SK-N-SH (cell line): ENCODE measurements around the gene ENTREP3.

Experiments used
- CTCF ChIP-seq: fragments of 200-600 bp; sonication (generic); IDR thresholded peaks from 2 replicates; pipeline ENCODE4 v1.6.1; 2017; ENCODE audit warnings: antibody characterized with exemption, mild to moderate bottlenecking, moderate library complexity
- GABPA ChIP-seq: IDR thresholded peaks from 2 replicates; pipeline ENCODE4 v1.4.0; 2012; ENCODE audit warnings: low read depth, mild to moderate bottlenecking
- MAX ChIP-seq: IDR thresholded peaks from 2 replicates; pipeline ENCODE4 v1.4.0; 2012; ENCODE audit warnings: low read depth
- MXI1 ChIP-seq: IDR thresholded peaks from 2 replicates; pipeline ENCODE4 v1.6.1; 2012; ENCODE audit warnings: mild to moderate bottlenecking, low read depth, low read length, improper control_type of control experiment
- NRF1 ChIP-seq: IDR thresholded peaks from 2 replicates; pipeline ENCODE4 v1.6.1; 2012; ENCODE audit warnings: low read depth, mild to moderate bottlenecking, low read length
- POLR2AphosphoS5 ChIP-seq: IDR thresholded peaks from 2 replicates; pipeline ENCODE4 v1.6.1; 2012; ENCODE audit warnings: low read depth, low read length
- SIN3A ChIP-seq: IDR thresholded peaks from 2 replicates; pipeline ENCODE4 v1.6.1; 2012; ENCODE audit warnings: low read depth, mild to moderate bottlenecking, low read length, moderate library complexity, borderline replicate concordance
- TAF1 ChIP-seq: IDR thresholded peaks from 2 replicates; pipeline ENCODE4 v1.6.1; 2012; ENCODE audit warnings: low read depth, mild to moderate bottlenecking, low read length, moderate library complexity, borderline replicate concordance
- TF ChIP-seq, protein P1 (sequence below): fragments of 150-350 bp; IDR thresholded peaks from 2 replicates; pipeline ENCODE4 v1.6.1; 2017; ENCODE audit warnings: antibody characterized with exemption, low read length, low read depth, borderline replicate concordance

DNA sequence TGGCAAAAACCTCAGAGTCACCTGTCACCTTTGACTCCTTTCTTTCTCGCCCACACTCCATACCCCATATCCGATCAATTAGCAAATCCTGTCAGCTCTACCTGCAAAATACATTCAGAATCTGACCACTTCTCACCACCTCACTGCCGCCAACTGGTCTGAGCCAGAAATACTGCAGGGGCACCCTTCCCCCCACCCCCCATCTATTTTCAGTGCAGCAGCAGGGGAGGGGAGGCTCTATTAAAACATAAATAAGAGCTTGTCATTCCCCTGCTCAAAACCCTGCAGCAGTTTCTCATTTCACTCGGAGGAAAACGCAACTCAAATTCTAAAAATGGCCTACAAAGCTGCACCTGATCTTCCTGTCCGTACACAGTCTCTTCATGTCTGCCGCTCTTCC, 42.1 kb upstream of the ENTREP3 start:
- no peak for TF ChIP-seq CTCF
- TF ChIP-seq POLR2AphosphoS5, result no peak
- no peak for TF ChIP-seq GABPA
- no peak for TF ChIP-seq MAX
- TF ChIP-seq NRF1, result no peak
- TF ChIP-seq, protein P1, sequence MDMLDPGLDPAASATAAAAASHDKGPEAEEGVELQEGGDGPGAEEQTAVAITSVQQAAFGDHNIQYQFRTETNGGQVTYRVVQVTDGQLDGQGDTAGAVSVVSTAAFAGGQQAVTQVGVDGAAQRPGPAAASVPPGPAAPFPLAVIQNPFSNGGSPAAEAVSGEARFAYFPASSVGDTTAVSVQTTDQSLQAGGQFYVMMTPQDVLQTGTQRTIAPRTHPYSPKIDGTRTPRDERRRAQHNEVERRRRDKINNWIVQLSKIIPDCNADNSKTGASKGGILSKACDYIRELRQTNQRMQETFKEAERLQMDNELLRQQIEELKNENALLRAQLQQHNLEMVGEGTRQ, result no peak
- TF ChIP-seq SIN3A, result no peak
- TF ChIP-seq MXI1, result no peak
- TF ChIP-seq TAF1, result no peak
